NCI-H446 (cell line): ENCODE results near the gene GCFC2.
"Not testable (repeated sequence)": the region's sequence is repeated elsewhere in the genome, so short reads cannot be mapped to it uniquely, and the experiment has no call there.

Experiments used
- DNase-seq, 2 experiments: peaks; one replicate each; lab custom pipeline; 2025; lab: John Stamatoyannopoulos, UW

The GCFC2 gene

GRCh38 chr2:75710577-75711253 lies at the start of gene GCFC2:
Gene GCFC2, minus strand, starts transcription at chr2:75710915. Its CDS starts 60 bp downstream, at chr2:75710855.
- DNase-seq = peak; percentile 77 to 85

GRCh38 chr2:75752828-75753227 lies 42.1 kb upstream of the GCFC2 start:
- no peak for DNase-seq

- DNase-seq = no peak
Measured at GRCh38 chr2:75751824-75752468, 41.2 kb upstream of the GCFC2 start.

- DNase-seq = no peak
Measured at GRCh38 chr2:75751360-75751759, 40.6 kb upstream of the GCFC2 start.

GRCh38 chr2:75737961-75738360 lies 27.2 kb upstream of the GCFC2 start:
- DNase-seq = no peak

- DNase-seq = no peak
Measured at GRCh38 chr2:75736276-75736675, 25.6 kb upstream of the GCFC2 start.

- DNase-seq = peak in 1 of 2 experiments; percentile 15
Measured at GRCh38 chr2:75729861-75730260, 19.1 kb upstream of the GCFC2 start.

- no peak for DNase-seq
Measured at GRCh38 chr2:75728614-75729419, 18.1 kb upstream of the GCFC2 start.

- no peak for DNase-seq
Measured at GRCh38 chr2:75722687-75723086, 12.0 kb upstream of the GCFC2 start.

GRCh38 chr2:75720525-75720924 lies 9.8 kb upstream of the GCFC2 start:
- DNase-seq = no peak

GRCh38 chr2:75719616-75720015 lies 8.9 kb upstream of the GCFC2 start:
- DNase-seq = no peak

GRCh38 chr2:75716406-75716805 lies 5.7 kb upstream of the GCFC2 start:
- peak in 1 of 2 experiments; percentile 33 for DNase-seq

- DNase-seq = not testable (repeated sequence)
Measured at GRCh38 chr2:75711590-75711989, 875 bp upstream of the GCFC2 start.

GRCh38 chr2:75710220-75710576 lies 517 bp downstream of the GCFC2 start:
- DNase-seq = peak in 1 of 2 experiments; percentile 48

- no peak for DNase-seq
Measured at GRCh38 chr2:75709297-75709696, 1.4 kb downstream of the GCFC2 start.

- DNase-seq = no peak
Measured at GRCh38 chr2:75707901-75708300, 2.8 kb downstream of the GCFC2 start.

- DNase-seq = no peak
Measured at GRCh38 chr2:75705921-75706320, 4.8 kb downstream of the GCFC2 start.

GRCh38 chr2:75703589-75704287 lies 7.0 kb downstream of the GCFC2 start:
- DNase-seq = no peak

GRCh38 chr2:75702593-75702992 lies 8.1 kb downstream of the GCFC2 start:
- no peak for DNase-seq

- no peak for DNase-seq
Measured at GRCh38 chr2:75698918-75699317, 11.8 kb downstream of the GCFC2 start.

GRCh38 chr2:75688196-75688595 lies 22.5 kb downstream of the GCFC2 start:
- DNase-seq = no peak

- DNase-seq = not testable (repeated sequence)
Measured at GRCh38 chr2:75683430-75683829, 27.3 kb downstream of the GCFC2 start.
